HEK293T (cell line): ENCODE measurements around the gene PARM1.

Experiments used
- BHLHE40 ChIP-seq: fragments of 450-650 bp; IDR thresholded peaks from 2 replicates; pipeline ENCODE4 v1.6.1; 2016; ENCODE audit warnings: mild to moderate bottlenecking, moderate library complexity, borderline replicate concordance
- CTBP1 ChIP-seq: fragments of 450-650 bp; IDR thresholded peaks from 2 replicates; pipeline ENCODE4 v1.6.1; 2016; ENCODE audit warnings: borderline replicate concordance
- FOXA1 ChIP-seq: fragments of 450-650 bp; IDR thresholded peaks from 2 replicates; pipeline ENCODE4 v1.6.1; 2016; ENCODE audit warnings: mild to moderate bottlenecking
- FOXK2 ChIP-seq: fragments of 450-650 bp; IDR thresholded peaks from 2 replicates; pipeline ENCODE4 v1.6.1; 2016; ENCODE audit warnings: mild to moderate bottlenecking
- FOXM1 ChIP-seq: fragments of 450-650 bp; IDR thresholded peaks from 2 replicates; pipeline ENCODE4 v1.6.1; 2017; ENCODE audit warnings: mild to moderate bottlenecking, borderline replicate concordance
- HDGF ChIP-seq: fragments of 450-650 bp; IDR thresholded peaks from 2 replicates; pipeline ENCODE4 v1.6.1; 2017; ENCODE audit warnings: antibody characterized with exemption, borderline replicate concordance
- L3MBTL2 ChIP-seq: fragments of 450-650 bp; conservative IDR thresholded peaks from 2 replicates; pipeline ENCODE4 v1.6.1; 2016; ENCODE audit warnings: mild to moderate bottlenecking
- LEF1 ChIP-seq: fragments of 450-650 bp; IDR thresholded peaks from 2 replicates; pipeline ENCODE4 v1.6.1; 2017; ENCODE audit warnings: mild to moderate bottlenecking, borderline replicate concordance
- NFRKB ChIP-seq: fragments of 450-650 bp; IDR thresholded peaks from 2 replicates; pipeline ENCODE4 v1.6.1; 2016; ENCODE audit warnings: mild to moderate bottlenecking, moderate library complexity
- SP1 ChIP-seq: fragments of 450-650 bp; IDR thresholded peaks from 2 replicates; pipeline ENCODE4 v1.6.1; 2017
- SUZ12 ChIP-seq: fragments of 450-650 bp; IDR thresholded peaks from 2 replicates; pipeline ENCODE4 v1.6.1; 2016; ENCODE audit warnings: mild to moderate bottlenecking
- TARDBP ChIP-seq: fragments of 450-650 bp; IDR thresholded peaks from 2 replicates; pipeline ENCODE4 v1.6.1; 2016
- ZNF384 ChIP-seq: fragments of 450-650 bp; IDR thresholded peaks from 2 replicates; pipeline ENCODE4 v1.6.1; 2016
- TF ChIP-seq, protein P1 (sequence below): fragments of 450-650 bp; IDR thresholded peaks from 2 replicates; pipeline ENCODE4 v1.6.1; 2016

DNA sequence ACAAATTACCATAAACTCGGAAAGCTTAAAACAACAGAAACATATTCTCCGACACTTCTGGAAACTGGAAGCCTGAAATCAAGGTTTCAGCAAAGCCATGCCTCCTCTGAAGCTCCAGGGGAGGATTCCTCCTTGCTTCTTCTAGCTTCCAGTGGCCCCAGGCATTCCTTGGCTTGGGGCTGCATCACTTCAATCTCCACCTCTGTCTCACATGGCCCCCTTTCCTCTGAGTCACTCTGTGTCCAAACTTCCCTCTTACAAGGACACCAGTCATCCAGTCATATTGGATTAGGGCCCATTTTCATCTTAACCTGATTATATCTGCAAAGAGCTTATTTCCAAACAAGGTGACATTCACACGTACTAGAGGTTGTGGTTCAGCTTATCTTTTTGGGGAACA lies 17.3 kb downstream of the PARM1 start:
- TF ChIP-seq SUZ12: no peak
- TF ChIP-seq FOXA1: no peak
- TF ChIP-seq, protein P1, sequence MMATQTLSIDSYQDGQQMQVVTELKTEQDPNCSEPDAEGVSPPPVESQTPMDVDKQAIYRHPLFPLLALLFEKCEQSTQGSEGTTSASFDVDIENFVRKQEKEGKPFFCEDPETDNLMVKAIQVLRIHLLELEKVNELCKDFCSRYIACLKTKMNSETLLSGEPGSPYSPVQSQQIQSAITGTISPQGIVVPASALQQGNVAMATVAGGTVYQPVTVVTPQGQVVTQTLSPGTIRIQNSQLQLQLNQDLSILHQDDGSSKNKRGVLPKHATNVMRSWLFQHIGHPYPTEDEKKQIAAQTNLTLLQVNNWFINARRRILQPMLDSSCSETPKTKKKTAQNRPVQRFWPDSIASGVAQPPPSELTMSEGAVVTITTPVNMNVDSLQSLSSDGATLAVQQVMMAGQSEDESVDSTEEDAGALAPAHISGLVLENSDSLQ: no peak
- TF ChIP-seq FOXK2: no peak
- TF ChIP-seq BHLHE40: no peak
- no peak for TF ChIP-seq SP1
- no peak for TF ChIP-seq NFRKB
- no peak for TF ChIP-seq TARDBP
- no peak for TF ChIP-seq L3MBTL2
- no peak for TF ChIP-seq LEF1
- TF ChIP-seq ZNF384: no peak
- no peak for TF ChIP-seq FOXM1
- no peak for TF ChIP-seq HDGF
- no peak for TF ChIP-seq CTBP1
